Measurements from ENCODE around the gene GPHN.
A peak's percentile ranks its signal among the peaks of the same experiment; 100 is the strongest.
"Not testable (repeated sequence)": the region's sequence is repeated elsewhere in the genome, so short reads cannot be mapped to it uniquely, and the experiment has no call there.

Gene GPHN

GRCh38 chr14:66498311-66498710, 9.6 kb upstream of the GPHN start:
- no peak for DNase-seq (ENCODE audit: low read depth)
- no peak for TF ChIP-seq CTCF (IDR thresholded peaks at IDR 0.05; ENCODE audit: low read length, missing control alignments)
- no peak overlapping the region for H3K4me3 ChIP-seq (replicated peaks; ENCODE audit: low read depth, low read length)

GRCh38 chr14:66501592-66501991, 6.4 kb upstream of the GPHN start:
- H3K4me3 ChIP-seq (replicated peaks; ENCODE audit: low read depth, low read length) = no peak overlapping the region
- DNase-seq (ENCODE audit: low read depth) = no peak
- no peak for TF ChIP-seq CTCF (IDR thresholded peaks at IDR 0.05; ENCODE audit: low read length, missing control alignments)

- not testable (repeated sequence) for DNase-seq (ENCODE audit: low read depth)
Measured at GRCh38 chr14:66502836-66503235, 5.1 kb upstream of the GPHN start.

GRCh38 chr14:66503532-66503931, 4.4 kb upstream of the GPHN start:
- peak; percentile 87 for DNase-seq (ENCODE audit: low read depth)
- TF ChIP-seq CTCF (IDR thresholded peaks at IDR 0.05; ENCODE audit: low read length, missing control alignments) = no peak
- no peak overlapping the region for H3K4me3 ChIP-seq (replicated peaks; ENCODE audit: low read depth, low read length)

More at GRCh38 chr14:66502836-66503235, 5.1 kb upstream of the GPHN start:
- H3K4me3 ChIP-seq (replicated peaks; ENCODE audit: low read depth, low read length) = not testable (repeated sequence)

- no peak for DNase-seq (ENCODE audit: low read depth)
- peak overlapping the region; percentile 82 for H3K4me3 ChIP-seq (replicated peaks; ENCODE audit: low read depth, low read length)
- no peak for TF ChIP-seq CTCF (IDR thresholded peaks at IDR 0.05; ENCODE audit: low read length, missing control alignments)
Measured at GRCh38 chr14:66507181-66507721, 696 bp upstream of the GPHN start.

GRCh38 chr14:66508547-66508845, 549 bp downstream of the GPHN start:
- TF ChIP-seq CTCF (IDR thresholded peaks at IDR 0.05; ENCODE audit: low read length, missing control alignments) = no peak

GRCh38 chr14:66508846-66509621, 1.1 kb downstream of the GPHN start:
- TF ChIP-seq CTCF (IDR thresholded peaks at IDR 0.05; ENCODE audit: low read length, missing control alignments) = no peak
- DNase-seq (ENCODE audit: low read depth) = peak; percentile 25
- H3K4me3 ChIP-seq (replicated peaks; ENCODE audit: low read depth, low read length) = peak overlapping the region; percentile 82

More at GRCh38 chr14:66508547-66508845, 549 bp downstream of the GPHN start:
- DNase-seq (ENCODE audit: low read depth) = no peak
- peak overlapping the region; percentile 82 for H3K4me3 ChIP-seq (replicated peaks; ENCODE audit: low read depth, low read length)

Measured in fibroblast of pulmonary artery (primary cell).